Naive thymus-derived CD8-positive, alpha-beta T cell (primary cell): ENCODE measurements around the gene ADARB2. TPM values are rescaled to one million over a fixed set of nuclear protein-coding genes. Genes with fewer than 3 reads are reported as not detected.
A peak's percentile ranks its signal among the peaks of the same experiment; 100 is the strongest.
"Not testable (repeated sequence)": the region's sequence is repeated elsewhere in the genome, so short reads cannot be mapped to it uniquely, and the experiment has no call there.

Experiments used
- ATAC-seq, 2 donors: fragments of 150-1000 bp; cut with Tn5 transposase in 1 of 2; sonication (Bioruptor Pico), chemical (Tn5 transposase) in 1 of 2; 1 replicate in 1 of 2; 2 replicates in 1 of 2; pipeline ENCODE4 v1.10.0; 2021; ENCODE audit warnings: mild to moderate bottlenecking in 2 of 2, moderate library complexity in 2 of 2
- POLR2A ChIA-PET: fragments of 350-600 bp; sonication (Branson Sonifier 250); formaldehyde crosslinking; loops from one replicate; lab custom pipeline; 2021; ENCODE audit warnings: antibody characterized with exemption; lab: Charles Lee
- DNase-seq, 10 donors: peaks; one replicate each; pipeline versions ENCODE4 v3.0.0 to v3.0.0-alpha.2; 2020 to 2022
- H3K27ac Mint-ChIP-seq, 10 donors: one replicate each; pipeline ENCODE4 v1.8.0; 2020 to 2022; ENCODE audit warnings: mild to moderate bottlenecking in 10 of 10, mixed read lengths in 10 of 10, moderate library complexity in 4 of 10, inconsistent platforms in 1 of 10
- H3K27me3 Mint-ChIP-seq, 5 donors: one replicate each; pipeline ENCODE4 v1.8.0; 2021 to 2022; ENCODE audit warnings: mixed read lengths in 5 of 5
- H3K36me3 Mint-ChIP-seq, 3 donors: one replicate each; pipeline ENCODE4 v1.8.0; 2020 to 2022; ENCODE audit warnings: mixed read lengths in 3 of 3, mild to moderate bottlenecking in 2 of 3, inconsistent platforms in 1 of 3
- H3K4me1 Mint-ChIP-seq, 4 donors: one replicate each; pipeline ENCODE4 v1.8.0; 2021 to 2022; ENCODE audit warnings: mixed read lengths in 4 of 4
- H3K4me3 Mint-ChIP-seq, 10 donors: one replicate each; pipeline ENCODE4 v1.8.0; 2020 to 2022; ENCODE audit warnings: mild to moderate bottlenecking in 10 of 10, mixed read lengths in 10 of 10, moderate library complexity in 6 of 10, inconsistent platforms in 1 of 10
- H3K9me3 Mint-ChIP-seq, 9 donors: one replicate each; pipeline ENCODE4 v1.8.0; 2020 to 2022; ENCODE audit warnings: mixed read lengths in 9 of 9, mild to moderate bottlenecking in 3 of 9, inconsistent platforms in 1 of 9, moderate library complexity in 1 of 9
- polyA plus RNA-seq, 3 donors: library from polyadenylated mRNA; unstranded; fragments of 300-500 nt; fragmentation: Illumina TruSeq; gene quantifications; one replicate each; pipeline ENCODE4 v1.2.3, GENCODE V29; 2021
- total RNA-seq, 8 experiments: library from RNA in 2 of 8; stranded (reverse) in 2 of 8; gene quantifications; one replicate each; pipeline ENCODE4 v1.2.3 and lab custom pipeline; 2021 to 2026

Gene ADARB2
- total and polyA plus RNA-seq, 5 experiments from 2014 or later = not detected

GRCh38 chr10:1544929-1545328 lies 192.4 kb downstream of the ADARB2 start:
- POLR2A ChIA-PET = no interaction called here
- Mint-ChIP-seq H3K27ac (no peak overlapping the region), H3K4me3 (no peak overlapping the region), H3K27me3 (peaks cover 0 to 7% (median 3%) of the 10 kb centered on the region in 5 donors), H3K9me3 (peaks cover 0 to 7% (median 0%) of the 10 kb centered on the region in 9 donors), H3K4me1 (no peaks in the 10 kb centered on the region), H3K36me3 (no peaks in the 10 kb centered on the region)
- no peak for ATAC-seq
- DNase-seq = no peak

GRCh38 chr10:1544209-1544673 lies 193.1 kb downstream of the ADARB2 start:
- Mint-ChIP-seq H3K4me1 (no peaks in the 10 kb centered on the region), H3K27me3 (peaks cover 0 to 7% (median 3%) of the 10 kb centered on the region in 5 donors), H3K27ac (peak overlapping the region in 1 of 10 donors; percentile 13), H3K36me3 (no peaks in the 10 kb centered on the region), H3K9me3 (peaks cover 0 to 7% (median 0%) of the 10 kb centered on the region in 9 donors), H3K4me3 (no peak overlapping the region)
- ATAC-seq = no peak
- DNase-seq = peak in 1 of 10 donors; percentile 60
- POLR2A ChIA-PET = no interaction called here

- Mint-ChIP-seq H3K27me3 (peaks cover 0 to 5% (median 3%) of the 10 kb centered on the region in 5 donors), H3K4me1 (no peaks in the 10 kb centered on the region), H3K27ac (no peak overlapping the region), H3K4me3 (no peak overlapping the region), H3K9me3 (peaks cover 0 to 6% (median 0%) of the 10 kb centered on the region in 9 donors), H3K36me3 (no peaks in the 10 kb centered on the region)
- peak in 1 of 10 donors; percentile 8 for DNase-seq
- ATAC-seq = no peak
- POLR2A ChIA-PET = interaction anchor here (0.7 kb wide), 2 partner anchors 1015 to 1252 kb away, joined by 3 to 5 read pairs; no protein-coding TSS in a partner anchor
These were observed 193.7 kb downstream of the ADARB2 start for GRCh38 chr10:1543596-1543995.

- no peaks in the 10 kb centered on the region for H3K4me1 Mint-ChIP-seq
- peaks cover 0 to under 1% (median 0%) of the 10 kb centered on the region in 9 donors for H3K9me3 Mint-ChIP-seq
- no peak overlapping the region for H3K4me3 Mint-ChIP-seq
- ATAC-seq (no peak), DNase-seq (peak in 1 of 10 donors; percentile 27)
- H3K36me3 Mint-ChIP-seq = no peaks in the 10 kb centered on the region
- POLR2A ChIA-PET = no interaction called here
- peaks cover 0 to 5% (median 0%) of the 10 kb centered on the region in 5 donors for H3K27me3 Mint-ChIP-seq
- H3K27ac Mint-ChIP-seq = no peak overlapping the region
These were observed 194.4 kb downstream of the ADARB2 start for GRCh38 chr10:1542941-1543340.

DNA sequence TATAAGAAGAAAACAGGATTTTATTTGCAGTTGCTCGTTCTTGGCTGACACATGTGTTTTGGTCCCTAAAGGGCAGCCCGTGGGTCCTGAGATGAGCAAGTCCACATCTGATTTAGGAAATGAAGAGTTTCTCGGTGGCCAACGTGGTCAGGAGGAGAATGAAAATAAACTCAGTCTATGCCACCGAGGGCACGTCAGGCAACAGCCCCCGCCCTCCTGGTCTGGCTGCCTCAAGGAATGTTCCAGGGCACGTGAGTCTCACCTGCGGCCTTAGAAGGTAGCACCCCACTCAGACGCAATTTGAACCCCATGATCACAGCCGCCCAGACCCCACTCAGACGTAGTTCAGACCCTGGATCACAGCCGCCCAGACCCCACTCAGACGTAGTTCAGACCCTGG lies 197.2 kb downstream of the ADARB2 start:
- DNase-seq (peak in 1 of 10 donors; percentile 27), ATAC-seq (no peak)
- Mint-ChIP-seq H3K27me3 (peaks cover 0 to 2% (median 0%) of the 10 kb centered on the region in 5 donors), H3K9me3 (no peaks in the 10 kb centered on the region), H3K36me3 (no peaks in the 10 kb centered on the region), H3K27ac (no peak overlapping the region), H3K4me1 (no peaks in the 10 kb centered on the region), H3K4me3 (no peak overlapping the region)
- POLR2A ChIA-PET = no interaction called here

GRCh38 chr10:1539216-1539615 lies 198.1 kb downstream of the ADARB2 start:
- Mint-ChIP-seq H3K9me3 (no peaks in the 10 kb centered on the region), H3K27ac (no peak overlapping the region), H3K4me3 (no peak overlapping the region), H3K27me3 (peaks cover 2 to 7% (median 3%) of the 10 kb centered on the region in 5 donors), H3K4me1 (no peaks in the 10 kb centered on the region), H3K36me3 (no peaks in the 10 kb centered on the region)
- POLR2A ChIA-PET = no interaction called here
- ATAC-seq (no peak), DNase-seq (peak in 1 of 10 donors; percentile 32)

DNA sequence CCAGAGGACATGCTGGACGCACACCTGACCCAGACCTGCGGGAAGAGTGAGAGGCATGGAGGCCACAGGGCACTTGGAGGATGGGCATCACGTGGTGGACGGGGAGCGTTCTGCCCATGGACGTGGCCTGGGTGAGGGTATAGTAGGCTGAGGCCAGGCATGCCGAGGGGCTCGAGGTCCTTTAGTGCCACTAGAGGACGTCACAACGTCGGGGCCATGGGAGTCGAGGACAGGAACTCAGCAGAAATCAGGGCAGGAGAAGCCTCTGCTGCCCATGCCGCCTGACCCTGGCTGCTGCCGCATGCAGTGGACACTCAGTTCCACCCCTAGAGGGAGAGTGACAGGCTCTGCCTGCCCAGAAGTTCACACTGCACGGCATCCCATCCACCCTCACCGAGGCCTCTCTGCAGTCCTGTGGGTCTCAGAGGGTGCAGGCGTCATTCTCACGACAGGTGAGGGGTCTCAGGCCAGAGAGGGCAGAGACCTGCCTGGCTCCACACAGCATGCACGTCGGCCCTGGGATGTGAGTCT lies 198.7 kb downstream of the ADARB2 start:
- Mint-ChIP-seq H3K4me3 (no peak overlapping the region), H3K4me1 (no peaks in the 10 kb centered on the region), H3K27me3 (peaks cover 2 to 9% (median 3%) of the 10 kb centered on the region in 5 donors), H3K9me3 (no peaks in the 10 kb centered on the region), H3K36me3 (no peaks in the 10 kb centered on the region), H3K27ac (peak overlapping the region in 1 of 10 donors; percentile 55)
- ATAC-seq (no peak), DNase-seq (peak in 1 of 10 donors; percentile 40)
- POLR2A ChIA-PET = no interaction called here

- Mint-ChIP-seq H3K36me3 (no peaks in the 10 kb centered on the region), H3K27ac (peak overlapping the region in 1 of 10 donors; percentile 55), H3K27me3 (peaks cover 2 to 9% (median 3%) of the 10 kb centered on the region in 5 donors), H3K9me3 (no peaks in the 10 kb centered on the region), H3K4me1 (no peaks in the 10 kb centered on the region), H3K4me3 (no peak overlapping the region)
- POLR2A ChIA-PET = no interaction called here
- peak in 1 of 10 donors; percentile 8 for DNase-seq
- no peak for ATAC-seq
These were observed 199.2 kb downstream of the ADARB2 start for GRCh38 chr10:1538121-1538520.

DNA sequence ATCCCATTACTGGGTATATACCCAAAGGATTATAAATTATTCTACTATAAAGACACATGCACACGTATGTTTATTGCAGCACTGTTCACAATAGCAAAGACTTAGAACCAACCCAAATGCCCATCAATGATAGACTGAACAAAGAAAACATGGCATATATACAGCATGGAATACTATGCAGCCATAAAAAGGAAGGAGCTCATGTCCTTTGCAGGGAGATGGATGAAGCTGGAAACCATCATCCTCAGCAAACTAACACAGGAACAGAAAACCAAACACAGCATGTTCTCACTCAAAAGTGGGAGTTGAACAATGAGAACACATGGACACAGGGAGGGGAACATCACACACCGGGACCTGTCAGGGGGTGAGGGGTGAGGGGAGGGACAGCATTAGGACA lies 199.9 kb downstream of the ADARB2 start:
- H3K27me3 Mint-ChIP-seq, H3K9me3 Mint-ChIP-seq, H3K27ac Mint-ChIP-seq, H3K4me1 Mint-ChIP-seq, POLR2A ChIA-PET, ATAC-seq, DNase-seq, H3K36me3 Mint-ChIP-seq, H3K4me3 Mint-ChIP-seq: not testable (repeated sequence)

DNA sequence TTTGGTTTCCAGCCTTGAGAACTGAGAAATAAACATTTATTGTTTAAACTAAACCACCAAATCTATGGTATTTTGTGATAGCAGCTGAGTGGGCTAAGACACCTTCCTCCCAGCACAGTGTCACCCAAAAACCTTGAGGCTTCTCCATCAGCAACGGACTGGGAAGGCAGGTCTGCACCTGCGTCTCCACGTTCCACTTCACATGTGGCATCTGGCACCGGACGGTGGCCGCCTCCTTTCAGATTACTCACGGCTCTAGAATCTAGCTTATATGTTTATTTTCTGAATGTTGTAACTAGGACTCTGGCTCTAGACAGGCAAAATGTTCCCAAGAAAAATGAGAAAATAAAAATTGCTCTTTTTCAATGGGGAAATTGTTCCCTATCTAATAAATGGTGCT lies 201.0 kb downstream of the ADARB2 start:
- Mint-ChIP-seq H3K9me3 (no peaks in the 10 kb centered on the region), H3K36me3 (no peaks in the 10 kb centered on the region), H3K4me1 (no peaks in the 10 kb centered on the region), H3K27ac (no peak overlapping the region), H3K4me3 (no peak overlapping the region), H3K27me3 (peaks cover 2 to 11% (median 3%) of the 10 kb centered on the region in 5 donors)
- ATAC-seq = no peak
- POLR2A ChIA-PET = no interaction called here
- DNase-seq = peak in 1 of 10 donors; percentile 14

DNA sequence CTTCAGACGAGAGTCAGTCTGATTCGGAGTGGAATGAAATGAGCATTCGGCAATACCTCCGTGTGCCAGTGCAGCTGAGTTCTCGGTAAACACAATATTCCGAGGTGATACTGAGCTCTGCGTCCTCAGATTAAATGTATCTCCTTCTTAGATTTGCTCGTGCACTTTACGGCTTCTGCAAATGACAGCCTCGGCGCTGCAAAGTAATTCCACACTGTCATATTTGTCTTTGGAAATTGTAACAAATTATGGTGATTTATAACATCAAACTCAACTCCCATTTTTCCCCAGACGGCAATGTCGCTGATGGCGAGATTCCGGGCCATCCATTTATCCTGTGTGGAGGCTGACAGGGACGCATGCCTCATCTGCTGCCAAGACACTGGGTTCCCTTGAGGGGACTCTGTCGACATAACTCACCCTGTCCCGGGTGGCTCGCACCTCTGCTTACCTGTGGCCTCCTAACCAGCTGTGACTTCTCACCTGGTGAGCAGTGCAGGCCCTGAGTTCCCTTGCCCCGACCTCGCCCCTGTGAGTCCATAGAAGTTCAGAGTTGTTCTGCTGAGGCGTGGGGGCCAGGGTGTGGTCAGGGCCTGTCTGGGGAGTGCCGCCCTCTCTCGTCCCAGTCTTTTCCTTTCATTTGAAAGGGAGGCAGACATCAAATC lies 201.9 kb downstream of the ADARB2 start:
- H3K4me1 Mint-ChIP-seq = no peaks in the 10 kb centered on the region
- ATAC-seq (no peak), DNase-seq (no peak)
- no peak overlapping the region for H3K4me3 Mint-ChIP-seq
- POLR2A ChIA-PET = no interaction called here
- no peaks in the 10 kb centered on the region for H3K36me3 Mint-ChIP-seq
- no peaks in the 10 kb centered on the region for H3K9me3 Mint-ChIP-seq
- no peak overlapping the region for H3K27ac Mint-ChIP-seq
- peaks cover 5 to 20% (median 6%) of the 10 kb centered on the region in 5 donors for H3K27me3 Mint-ChIP-seq

- Mint-ChIP-seq H3K4me3 (no peak overlapping the region), H3K27ac (no peak overlapping the region), H3K36me3 (no peaks in the 10 kb centered on the region), H3K4me1 (no peaks in the 10 kb centered on the region), H3K9me3 (no peaks in the 10 kb centered on the region), H3K27me3 (peaks cover 5 to 26% (median 13%) of the 10 kb centered on the region in 5 donors)
- POLR2A ChIA-PET = no interaction called here
- no peak for ATAC-seq
- DNase-seq = no peak
These were observed 202.5 kb downstream of the ADARB2 start for GRCh38 chr10:1534820-1535219.

- no peaks in the 10 kb centered on the region for H3K4me1 Mint-ChIP-seq
- no peaks in the 10 kb centered on the region for H3K36me3 Mint-ChIP-seq
- no peak overlapping the region for H3K4me3 Mint-ChIP-seq
- peaks cover 5 to 43% (median 21%) of the 10 kb centered on the region in 5 donors for H3K27me3 Mint-ChIP-seq
- ATAC-seq = no peak
- no peaks in the 10 kb centered on the region for H3K9me3 Mint-ChIP-seq
- no peak for DNase-seq
- H3K27ac Mint-ChIP-seq = no peak overlapping the region
- POLR2A ChIA-PET = no interaction called here
These were observed 204.7 kb downstream of the ADARB2 start for GRCh38 chr10:1532636-1533035.
